Putamen (tissue), 1 donor: ENCODE measurements around the gene FLNB.
A peak's percentile ranks its signal among the peaks of the same experiment; 100 is the strongest.

Experiments
- DNase-seq: peaks from one replicate; pipeline ENCODE4 v3.0.0-alpha.2; 2016; ENCODE audit warnings: low spot score

The FLNB gene

GRCh38 chr3:58008141-58009025 is at the start of gene FLNB:
Gene FLNB (plus strand): TSS chr3:58008422. CDS start chr3:58008565, 143 bp downstream.
- peak; percentile 78 for DNase-seq

GRCh38 chr3:57958642-57959422 is 49.4 kb upstream of the FLNB start:
- DNase-seq = no peak

- DNase-seq = no peak
These were observed 48.6 kb upstream of the FLNB start for GRCh38 chr3:57959423-57960173.

GRCh38 chr3:57960174-57960505 is 48.1 kb upstream of the FLNB start:
- DNase-seq = no peak

- DNase-seq = no peak
These were observed 46.9 kb upstream of the FLNB start for GRCh38 chr3:57961177-57961827.

- no peak for DNase-seq
These were observed 46.3 kb upstream of the FLNB start for GRCh38 chr3:57961828-57962447.

- no peak for DNase-seq
These were observed 45.8 kb upstream of the FLNB start for GRCh38 chr3:57962448-57962834.

GRCh38 chr3:57963811-57964346 is 44.3 kb upstream of the FLNB start:
- no peak for DNase-seq

- DNase-seq = no peak
These were observed 41.4 kb upstream of the FLNB start for GRCh38 chr3:57966829-57967228.

GRCh38 chr3:57967590-57967989 is 40.6 kb upstream of the FLNB start:
- DNase-seq = no peak

- no peak for DNase-seq
These were observed 39.7 kb upstream of the FLNB start for GRCh38 chr3:57968501-57968900.

- DNase-seq = no peak
These were observed 36.2 kb upstream of the FLNB start for GRCh38 chr3:57971975-57972374.

GRCh38 chr3:57972531-57973111 is 35.6 kb upstream of the FLNB start:
- DNase-seq = no peak

- DNase-seq = no peak
These were observed 34.3 kb upstream of the FLNB start for GRCh38 chr3:57973715-57974477.

GRCh38 chr3:57974796-57975388 is 33.3 kb upstream of the FLNB start:
- no peak for DNase-seq

GRCh38 chr3:57977818-57978235 is 30.4 kb upstream of the FLNB start:
- no peak for DNase-seq

- no peak for DNase-seq
These were observed 29.9 kb upstream of the FLNB start for GRCh38 chr3:57978316-57978715.

- DNase-seq = no peak
These were observed 27.8 kb upstream of the FLNB start for GRCh38 chr3:57980416-57980815.

- DNase-seq = no peak
These were observed 26.6 kb upstream of the FLNB start for GRCh38 chr3:57981483-57982087.
